ENCODE measurements around the gene SLC6A19.
"Not testable (repeated sequence)": the region's sequence is repeated elsewhere in the genome, so short reads cannot be mapped to it uniquely, and the experiment has no call there.

Gene SLC6A19

DNA sequence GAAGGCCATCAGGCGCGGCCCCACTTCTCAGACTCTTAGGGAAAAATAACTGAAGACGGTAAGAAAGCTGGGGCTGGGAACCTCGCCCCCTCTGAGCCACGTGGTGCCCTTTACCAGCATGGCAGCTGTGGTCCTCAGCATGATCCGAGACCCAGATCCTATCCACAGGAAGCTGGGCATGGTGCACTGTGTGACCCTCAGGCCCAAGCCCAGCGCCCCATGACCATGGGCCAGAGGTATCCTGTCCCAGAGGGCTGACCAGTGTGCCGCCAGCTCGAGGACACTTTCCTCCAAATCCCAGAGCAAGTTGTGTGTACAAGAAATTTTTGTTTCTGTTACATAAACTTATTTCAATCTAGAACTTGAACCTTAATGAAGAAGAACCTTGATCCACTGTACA is 65.4 kb downstream of the SLC6A19 start:
- H3K18ac ChIP-seq (ENCODE audit: low read length) = no peak overlapping the region
- no peak overlapping the region for H3K4me3 ChIP-seq (ENCODE audit: low read length)
- H2BK15ac ChIP-seq (replicated peaks; ENCODE audit: low read depth) = no peak overlapping the region
- no CpG with 5 or more reads among the region's 9 CpGs for WGBS (ENCODE audit: extremely low coverage, insufficient coverage, low lambda C conversion rate)
- no peak overlapping the region for H2BK5ac ChIP-seq (ENCODE audit: low read length)
- no peak overlapping the region for H3K9ac ChIP-seq (ENCODE audit: low read length)
- H3K27ac ChIP-seq (ENCODE audit: low read depth, low read length) = no peak overlapping the region
- DNase-seq = no peak
- H3K4me2 ChIP-seq (ENCODE audit: low read length) = no peak overlapping the region
- no peak overlapping the region for H3K4ac ChIP-seq (ENCODE audit: low read depth, low read length)
- H3K23ac ChIP-seq (ENCODE audit: low read length) = no peak overlapping the region
- no peaks in the 10 kb centered on the region for H3K4me1 ChIP-seq (ENCODE audit: control insufficient read depth, low read depth, low read length)
- no peaks in the 10 kb centered on the region for H3K27me3 ChIP-seq (ENCODE audit: insufficient read depth, low read length, poor library complexity)
- H4K8ac ChIP-seq (ENCODE audit: low read depth, low read length) = no peak overlapping the region
- no peaks in the 10 kb centered on the region for H3K36me3 ChIP-seq (ENCODE audit: control insufficient read depth, insufficient read depth, low read length)
- no peak overlapping the region for H3K56ac ChIP-seq (ENCODE audit: low read length)
- no peaks in the 10 kb centered on the region for H3K79me1 ChIP-seq (ENCODE audit: low read length)
- H2BK120ac ChIP-seq (ENCODE audit: low read depth, low read length) = no peak overlapping the region
- H4K5ac ChIP-seq (ENCODE audit: low read length) = no peak overlapping the region
- no peak overlapping the region for H2AK5ac ChIP-seq (ENCODE audit: low read length)
- no peaks in the 10 kb centered on the region for H3K79me2 ChIP-seq (ENCODE audit: control insufficient read depth, insufficient read depth, low read length)

- not testable (repeated sequence) for H2BK5ac ChIP-seq (ENCODE audit: low read length); DNase-seq; H3K23ac ChIP-seq (ENCODE audit: low read length); H3K56ac ChIP-seq (ENCODE audit: low read length); H2BK120ac ChIP-seq (ENCODE audit: low read depth, low read length); H3K18ac ChIP-seq (ENCODE audit: low read length); H3K79me2 ChIP-seq (ENCODE audit: control insufficient read depth, insufficient read depth, low read length); H3K4me3 ChIP-seq (ENCODE audit: low read length); H3K4me2 ChIP-seq (ENCODE audit: low read length); H3K27ac ChIP-seq (ENCODE audit: low read depth, low read length); H4K8ac ChIP-seq (ENCODE audit: low read depth, low read length); H3K4ac ChIP-seq (ENCODE audit: low read depth, low read length); H4K5ac ChIP-seq (ENCODE audit: low read length); H3K27me3 ChIP-seq (ENCODE audit: insufficient read depth, low read length, poor library complexity); H3K79me1 ChIP-seq (ENCODE audit: low read length); H3K9ac ChIP-seq (ENCODE audit: low read length); H2BK15ac ChIP-seq (replicated peaks; ENCODE audit: low read depth); H2AK5ac ChIP-seq (ENCODE audit: low read length); H3K36me3 ChIP-seq (ENCODE audit: control insufficient read depth, insufficient read depth, low read length); H3K4me1 ChIP-seq (ENCODE audit: control insufficient read depth, low read depth, low read length)
- WGBS (ENCODE audit: extremely low coverage, insufficient coverage, low lambda C conversion rate) = no CpG with 5 or more reads among the region's 5 CpGs
Observed at GRCh38 chr5:1267464-1267863, 66.1 kb downstream of the SLC6A19 start.

- Histone ChIP-seq H3K56ac (ENCODE audit: low read length) (no peak overlapping the region), H3K27me3 (ENCODE audit: insufficient read depth, low read length, poor library complexity) (no peaks in the 10 kb centered on the region), H3K36me3 (ENCODE audit: control insufficient read depth, insufficient read depth, low read length) (no peaks in the 10 kb centered on the region), H3K9ac (ENCODE audit: low read length) (no peak overlapping the region), H3K23ac (ENCODE audit: low read length) (no peak overlapping the region), H3K27ac (ENCODE audit: low read depth, low read length) (no peak overlapping the region), H2BK120ac (ENCODE audit: low read depth, low read length) (no peak overlapping the region), H2BK5ac (ENCODE audit: low read length) (no peak overlapping the region), H3K18ac (ENCODE audit: low read length) (no peak overlapping the region), H3K79me1 (ENCODE audit: low read length) (no peaks in the 10 kb centered on the region), H3K4me1 (ENCODE audit: control insufficient read depth, low read depth, low read length) (no peaks in the 10 kb centered on the region), H4K8ac (ENCODE audit: low read depth, low read length) (no peak overlapping the region), H2BK15ac (replicated peaks; ENCODE audit: low read depth) (no peak overlapping the region), H3K4ac (ENCODE audit: low read depth, low read length) (no peak overlapping the region), H3K4me3 (ENCODE audit: low read length) (no peak overlapping the region), H2AK5ac (ENCODE audit: low read length) (no peak overlapping the region), H4K5ac (ENCODE audit: low read length) (no peak overlapping the region), H3K4me2 (ENCODE audit: low read length) (no peak overlapping the region), H3K79me2 (ENCODE audit: control insufficient read depth, insufficient read depth, low read length) (no peaks in the 10 kb centered on the region)
- no CpG with 5 or more reads among the region's 13 CpGs for WGBS (ENCODE audit: extremely low coverage, insufficient coverage, low lambda C conversion rate)
- DNase-seq = no peak
Observed at GRCh38 chr5:1268056-1268455, 66.7 kb downstream of the SLC6A19 start.

DNA sequence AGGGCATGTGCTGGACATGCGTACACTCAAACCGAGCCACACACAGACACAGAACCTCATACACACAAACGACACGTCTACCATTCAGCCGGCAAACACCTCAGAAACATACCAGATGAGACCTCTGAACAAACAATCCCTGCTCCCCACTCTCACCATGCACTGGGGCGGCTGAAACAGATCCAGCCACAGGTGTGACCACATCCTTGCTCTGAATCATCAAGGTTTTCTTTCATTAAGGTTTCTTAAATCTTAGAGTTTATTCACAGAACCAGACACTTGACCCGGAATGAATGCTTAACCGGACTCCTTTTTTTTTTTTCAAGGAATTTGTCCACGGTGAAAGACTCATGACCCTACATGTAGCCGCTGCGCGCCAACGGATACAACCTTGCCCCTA is 67.3 kb downstream of the SLC6A19 start:
- Histone ChIP-seq H3K9ac (ENCODE audit: low read length) (no peak overlapping the region), H3K4ac (ENCODE audit: low read depth, low read length) (no peak overlapping the region), H2BK5ac (ENCODE audit: low read length) (no peak overlapping the region), H2BK120ac (ENCODE audit: low read depth, low read length) (no peak overlapping the region), H3K18ac (ENCODE audit: low read length) (no peak overlapping the region), H3K23ac (ENCODE audit: low read length) (no peak overlapping the region), H4K8ac (ENCODE audit: low read depth, low read length) (no peak overlapping the region), H2BK15ac (replicated peaks; ENCODE audit: low read depth) (no peak overlapping the region), H2AK5ac (ENCODE audit: low read length) (no peak overlapping the region), H3K27ac (ENCODE audit: low read depth, low read length) (no peak overlapping the region), H3K4me2 (ENCODE audit: low read length) (no peak overlapping the region), H3K56ac (ENCODE audit: low read length) (no peak overlapping the region), H3K79me2 (ENCODE audit: control insufficient read depth, insufficient read depth, low read length) (no peaks in the 10 kb centered on the region), H3K4me3 (ENCODE audit: low read length) (no peak overlapping the region), H4K5ac (ENCODE audit: low read length) (no peak overlapping the region), H3K36me3 (ENCODE audit: control insufficient read depth, insufficient read depth, low read length) (no peaks in the 10 kb centered on the region), H3K27me3 (ENCODE audit: insufficient read depth, low read length, poor library complexity) (no peaks in the 10 kb centered on the region), H3K4me1 (ENCODE audit: control insufficient read depth, low read depth, low read length) (no peaks in the 10 kb centered on the region), H3K79me1 (ENCODE audit: low read length) (no peaks in the 10 kb centered on the region)
- whole genome bisulfite sequencing (ENCODE audit: extremely low coverage, insufficient coverage, low lambda C conversion rate) = no CpG with 5 or more reads among the region's 13 CpGs
- DNase-seq = no peak

DNA sequence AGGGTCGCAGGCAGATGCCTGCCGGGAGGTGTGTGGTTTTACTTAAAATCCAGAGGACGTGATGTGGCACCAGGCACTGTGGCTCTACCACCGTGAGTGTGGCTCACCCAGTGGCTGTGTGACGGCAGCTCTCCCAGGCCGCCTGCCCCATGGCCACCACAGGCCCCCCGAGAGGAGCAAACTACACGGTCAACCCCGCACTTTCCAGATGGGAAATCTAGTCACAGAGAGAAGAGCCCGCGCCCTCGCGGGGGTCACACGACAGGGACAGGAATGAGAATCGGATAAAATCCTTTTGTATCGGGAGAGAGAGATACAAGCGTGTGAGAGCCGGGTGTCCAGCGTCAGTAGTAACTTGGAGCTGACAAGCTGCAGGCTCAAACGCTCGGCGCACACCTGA is 69.0 kb downstream of the SLC6A19 start:
- Histone ChIP-seq H3K27me3 (ENCODE audit: insufficient read depth, low read length, poor library complexity) (no peaks in the 10 kb centered on the region), H3K36me3 (ENCODE audit: control insufficient read depth, insufficient read depth, low read length) (no peaks in the 10 kb centered on the region), H3K56ac (ENCODE audit: low read length) (no peak overlapping the region), H2BK5ac (ENCODE audit: low read length) (no peak overlapping the region), H3K79me1 (ENCODE audit: low read length) (no peaks in the 10 kb centered on the region), H4K8ac (ENCODE audit: low read depth, low read length) (no peak overlapping the region), H4K5ac (ENCODE audit: low read length) (no peak overlapping the region), H2AK5ac (ENCODE audit: low read length) (no peak overlapping the region), H3K4me1 (ENCODE audit: control insufficient read depth, low read depth, low read length) (no peaks in the 10 kb centered on the region), H3K79me2 (ENCODE audit: control insufficient read depth, insufficient read depth, low read length) (no peaks in the 10 kb centered on the region), H3K4me2 (ENCODE audit: low read length) (no peak overlapping the region), H3K23ac (ENCODE audit: low read length) (no peak overlapping the region), H2BK120ac (ENCODE audit: low read depth, low read length) (no peak overlapping the region), H3K27ac (ENCODE audit: low read depth, low read length) (no peak overlapping the region), H3K9ac (ENCODE audit: low read length) (no peak overlapping the region), H2BK15ac (replicated peaks; ENCODE audit: low read depth) (no peak overlapping the region), H3K18ac (ENCODE audit: low read length) (no peak overlapping the region), H3K4me3 (ENCODE audit: low read length) (no peak overlapping the region), H3K4ac (ENCODE audit: low read depth, low read length) (no peak overlapping the region)
- WGBS (ENCODE audit: extremely low coverage, insufficient coverage, low lambda C conversion rate) = no CpG with 5 or more reads among the region's 22 CpGs
- DNase-seq = no peak

All from mesendoderm (in vitro differentiated cells).